Ovary (tissue), 9 donors: ENCODE results near the gene VSTM1. TPM values are rescaled to one million over a fixed set of nuclear protein-coding genes. Genes with fewer than 3 reads are reported as not detected.

Source experiments
- DNase-seq, 5 donors: peaks; one replicate each; pipeline ENCODE4 v3.0.0-alpha.2; 2019 to 2020
- H3K27ac ChIP-seq, 2 donors: fragments of 200-600 bp; one replicate each; pipeline versions ENCODE4 v1.5.1 to v1.8.0; 2019 to 2022
- H3K27me3 ChIP-seq: fragments of 200-600 bp; one replicate; pipeline ENCODE4 v1.8.0; 2022
- H3K36me3 ChIP-seq: fragments of 200-600 bp; sonication (generic); one replicate; pipeline ENCODE4 v1.5.1; 2019
- H3K4me1 ChIP-seq: one replicate; pipeline ENCODE4 v1.8.1; 2013; ENCODE audit warnings: mild to moderate bottlenecking, moderate library complexity; ENCODE audit not compliant: insufficient read depth
- H3K4me3 ChIP-seq: fragments of 200-600 bp; sonication (generic); one replicate; pipeline ENCODE4 v1.5.1; 2017
- H3K9me3 ChIP-seq, 2 donors: fragments of 200-600 bp in 1 of 2; sonication (generic) in 1 of 2; one replicate each; pipeline versions ENCODE4 v1.5.1 to v1.8.1; 2013 to 2019; ENCODE audit warnings: mild to moderate bottlenecking in 1 of 2, moderate library complexity in 1 of 2
- EP300 ChIP-seq: sonication (generic); formaldehyde crosslinking; IDR thresholded peaks from one replicate; pipeline ENCODE4 v1.6.1; 2017; ENCODE audit warnings: antibody characterized with exemption
- POLR2A ChIP-seq: fragments of 450-650 bp; IDR thresholded peaks from one replicate; pipeline ENCODE4 v1.6.1; 2017; ENCODE audit warnings: antibody characterized with exemption, mild to moderate bottlenecking, moderate library complexity
- WGBS, 3 donors: extraction: QIAGEN DNeasy Blood & Tissue Kit in 1 of 3; methylation state at CpG; one replicate each; pipeline versions ENCODE4 v1.1.5 to v1.1.7; 2013 to 2017; 5-methylcytosine and 5-hydroxymethylcytosine counted together
- intact Hi-C, 4 donors: fragments of 100-400 bp; cut with DNase I; formaldehyde crosslinking; loops; one replicate each; pipeline versions ENCODE4 v1.11.0 to v1.15.1; 2022 to 2023
- polyA plus RNA-seq, 2 donors: library from polyadenylated mRNA; stranded (reverse); fragments of 200-250 nt in 1 of 2; fragments of 350-450 nt in 1 of 2; fragmentation: Illumina TruSeq in 1 of 2; extraction: RNeasy Lipid Tissue Mini Kit (QIAGEN cat#74804) in 1 of 2; gene quantifications; one replicate each; pipeline ENCODE4 v1.2.3, GENCODE V29; 2013 to 2014
- total RNA-seq, 7 donors: library from RNA; depleted of rRNA in 2 of 7; stranded (reverse); fragments of >200 nt in 2 of 7; fragmentation: NEBNext Ultra II Directional in 3 of 7; extraction: Animal tissue kit (Norgen Biotek cat#: 25700) in 3 of 7; gene quantifications; one replicate each; pipeline versions ENCODE4 v1.1.0 to v1.2.4, GENCODE V29; 2016 to 2023
- TF ChIP-seq, protein P1 (sequence below), 3 donors: fragments of 450-650 bp in 2 of 3; fragments of 200-600 bp in 1 of 3; IDR thresholded peaks; one replicate each; pipeline versions ENCODE4 v1.5.1 to v1.8.0; 2016 to 2022; ENCODE audit warnings: antibody characterized with exemption in 3 of 3, mild to moderate bottlenecking in 1 of 3
- donor health status: DM: no; HTN: no; CAD: no; lungs with moderate emphysema.
- donor health status: DM: no; HTN: no; CAD: no.
- donor health status: Bipolar disorder and iron deficiency.
- donor health status: DM: yes; HTN: yes; CAD: no.
- donor health status: DM: no; HTN: no; CAD: no.
- donor health status: DM: yes; HTN: yes; CAD: no.

Gene VSTM1
- total and polyA plus RNA-seq, 9 donors: not detected

DNA sequence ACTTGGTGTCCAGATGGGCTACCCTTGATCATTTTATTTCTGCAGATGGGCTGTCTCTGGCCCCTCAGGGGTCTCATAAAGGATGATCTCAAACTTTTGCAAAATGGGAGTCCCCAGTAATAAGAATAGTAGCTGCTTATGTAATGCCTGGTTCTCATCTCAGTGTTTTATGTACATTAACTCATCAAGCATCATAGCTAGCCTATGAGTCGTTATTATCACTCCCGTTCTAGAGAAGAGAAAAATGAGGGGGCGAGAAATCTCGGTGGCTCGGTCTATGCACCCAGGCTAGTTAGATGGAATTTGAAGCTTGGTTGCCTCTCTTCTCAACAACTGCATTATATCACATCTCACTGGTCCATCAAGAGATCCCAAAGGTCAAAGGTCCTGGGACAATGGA lies 68.9 kb downstream of the VSTM1 start:
- WGBS, 3 donors: 77 to 78% (median 77%) methylated on average over 5 of the region's 5 CpGs
- no peaks in the 10 kb centered on the region for H3K27me3 ChIP-seq
- TF ChIP-seq EP300 (no peak), POLR2A (no peak)
- TF ChIP-seq, protein P1, sequence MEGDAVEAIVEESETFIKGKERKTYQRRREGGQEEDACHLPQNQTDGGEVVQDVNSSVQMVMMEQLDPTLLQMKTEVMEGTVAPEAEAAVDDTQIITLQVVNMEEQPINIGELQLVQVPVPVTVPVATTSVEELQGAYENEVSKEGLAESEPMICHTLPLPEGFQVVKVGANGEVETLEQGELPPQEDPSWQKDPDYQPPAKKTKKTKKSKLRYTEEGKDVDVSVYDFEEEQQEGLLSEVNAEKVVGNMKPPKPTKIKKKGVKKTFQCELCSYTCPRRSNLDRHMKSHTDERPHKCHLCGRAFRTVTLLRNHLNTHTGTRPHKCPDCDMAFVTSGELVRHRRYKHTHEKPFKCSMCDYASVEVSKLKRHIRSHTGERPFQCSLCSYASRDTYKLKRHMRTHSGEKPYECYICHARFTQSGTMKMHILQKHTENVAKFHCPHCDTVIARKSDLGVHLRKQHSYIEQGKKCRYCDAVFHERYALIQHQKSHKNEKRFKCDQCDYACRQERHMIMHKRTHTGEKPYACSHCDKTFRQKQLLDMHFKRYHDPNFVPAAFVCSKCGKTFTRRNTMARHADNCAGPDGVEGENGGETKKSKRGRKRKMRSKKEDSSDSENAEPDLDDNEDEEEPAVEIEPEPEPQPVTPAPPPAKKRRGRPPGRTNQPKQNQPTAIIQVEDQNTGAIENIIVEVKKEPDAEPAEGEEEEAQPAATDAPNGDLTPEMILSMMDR (IDR thresholded peaks at IDR 0.05): no peak

DNA sequence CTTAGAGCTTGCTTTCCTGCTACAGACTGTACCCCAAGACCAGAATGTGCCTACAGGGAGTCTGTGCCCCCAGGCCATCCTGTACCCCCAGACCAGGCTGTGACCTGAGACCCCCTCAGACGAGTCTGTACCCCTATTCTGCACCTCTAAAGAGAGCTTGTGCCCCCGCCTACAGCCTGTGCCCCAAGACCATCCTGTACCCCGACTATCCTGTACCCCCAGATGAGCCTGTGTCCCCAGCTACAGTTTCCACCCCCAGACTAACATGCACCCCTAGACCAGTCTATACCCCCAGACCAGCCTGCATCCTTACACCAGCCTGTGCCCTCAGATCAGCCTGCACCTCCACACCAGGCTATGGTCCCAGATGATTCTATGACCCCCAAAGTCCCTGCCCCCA lies 70.2 kb downstream of the VSTM1 start:
- Histone ChIP-seq H3K4me1 (no peaks in the 10 kb centered on the region), H3K27me3 (no peaks in the 10 kb centered on the region), H3K9me3 (no peaks in the 10 kb centered on the region), H3K4me3 (no peak overlapping the region), H3K27ac (no peak overlapping the region), H3K36me3 (no peaks in the 10 kb centered on the region)
- TF ChIP-seq EP300: no peak
- no peak for TF ChIP-seq POLR2A
- TF ChIP-seq, protein P1 (IDR thresholded peaks at IDR 0.05): no peak
- no peak for DNase-seq
- WGBS, 3 donors: 36 to 65% (median 65%) methylated on average over 3 of the region's 3 CpGs
- intact Hi-C loops: no loop called here

More for the DNA sequence above, 68.9 kb downstream of the VSTM1 start:
- no peaks in the 10 kb centered on the region for H3K36me3 ChIP-seq
- no peak overlapping the region for H3K27ac ChIP-seq
- H3K4me1 ChIP-seq: no peaks in the 10 kb centered on the region
- no peak for DNase-seq
- no peaks in the 10 kb centered on the region for H3K9me3 ChIP-seq
- no peak overlapping the region for H3K4me3 ChIP-seq
- intact Hi-C loops: no loop called here

DNA sequence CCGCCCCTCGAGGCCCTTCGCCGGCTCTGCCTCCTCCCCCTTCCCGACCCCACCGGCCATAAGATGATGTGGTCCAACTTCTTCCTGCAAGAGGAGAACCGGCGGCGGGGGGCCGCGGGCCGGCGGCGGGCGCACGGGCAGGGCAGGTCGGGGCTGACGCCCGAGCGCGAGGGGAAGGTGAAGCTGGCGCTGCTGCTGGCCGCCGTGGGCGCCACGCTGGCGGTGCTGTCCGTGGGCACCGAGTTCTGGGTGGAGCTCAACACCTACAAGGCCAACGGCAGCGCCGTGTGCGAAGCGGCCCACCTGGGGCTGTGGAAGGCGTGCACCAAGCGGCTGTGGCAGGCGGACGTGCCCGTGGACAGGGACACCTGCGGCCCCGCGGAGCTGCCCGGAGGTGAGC lies 70.9 kb downstream of the VSTM1 start:
- no peaks in the 10 kb centered on the region for H3K9me3 ChIP-seq
- H3K4me1 ChIP-seq: no peaks in the 10 kb centered on the region
- no peak overlapping the region for H3K27ac ChIP-seq
- WGBS, 3 donors: 18 to 33% (median 24%) methylated on average over 38 to 43 of the region's 43 CpGs
- DNase-seq: no peak
- H3K27me3 ChIP-seq: no peaks in the 10 kb centered on the region
- H3K36me3 ChIP-seq: no peaks in the 10 kb centered on the region
- intact Hi-C loops: no loop called here
- no peak overlapping the region for H3K4me3 ChIP-seq
- TF ChIP-seq, protein P1 (IDR thresholded peaks at IDR 0.05): no peak
- TF ChIP-seq EP300 (no peak), POLR2A (no peak)

DNA sequence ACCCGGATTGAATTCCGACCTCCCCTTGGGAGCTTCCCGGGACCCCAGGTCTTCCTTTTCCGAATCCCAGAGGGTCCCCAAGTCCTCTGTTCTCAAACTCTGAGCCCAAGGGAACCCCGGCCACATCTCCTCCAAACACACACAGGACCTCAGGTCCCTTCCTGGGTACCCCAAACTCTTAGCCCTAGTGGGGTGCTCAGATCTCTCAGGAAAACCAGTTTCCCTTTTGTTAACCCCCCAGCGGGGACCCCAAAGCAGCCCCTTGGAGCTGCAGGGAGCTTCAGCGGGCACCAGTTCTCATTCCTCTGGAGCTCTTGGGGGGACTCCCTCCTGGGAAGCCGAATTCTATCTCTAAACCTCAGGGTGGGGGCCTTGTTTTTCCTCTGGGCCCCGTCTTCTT lies 71.5 kb downstream of the VSTM1 start:
- Histone ChIP-seq H3K27me3 (no peaks in the 10 kb centered on the region), H3K36me3 (no peaks in the 10 kb centered on the region), H3K4me1 (no peaks in the 10 kb centered on the region), H3K9me3 (no peaks in the 10 kb centered on the region), H3K4me3 (no peak overlapping the region), H3K27ac (no peak overlapping the region)
- WGBS, 3 donors: 68 to 71% (median 71%) methylated on average over 9 of the region's 9 CpGs
- intact Hi-C loops: no loop called here
- TF ChIP-seq, protein P1 (IDR thresholded peaks at IDR 0.05): no peak
- TF ChIP-seq EP300 (no peak), POLR2A (no peak)
- DNase-seq: no peak
